Trophoblast cell (in vitro differentiated cells and primary cell): ENCODE results near the gene SLC39A6.

Experiments used
- DNase-seq, 2 donors: peaks; one replicate each; pipeline ENCODE4 v3.0.0-alpha.2; 2016
- H2AFZ ChIP-seq: 2 replicates; pipeline ENCODE4 v1.6.1; 2013; ENCODE audit warnings: low read length, moderate library complexity, mild to moderate bottlenecking; ENCODE audit not compliant: insufficient read depth, poor library complexity
- H2AK5ac ChIP-seq: 2 replicates; pipeline ENCODE4 v1.6.1; 2013; ENCODE audit warnings: mild to moderate bottlenecking, low read length
- H2BK120ac ChIP-seq: 2 replicates; pipeline ENCODE4 v1.6.1; 2013; ENCODE audit warnings: low read length, mild to moderate bottlenecking, moderate library complexity; ENCODE audit not compliant: insufficient read depth, poor library complexity
- H2BK12ac ChIP-seq: 2 replicates; pipeline ENCODE4 v1.6.1; 2013; ENCODE audit warnings: mild to moderate bottlenecking, low read length, moderate library complexity
- H2BK5ac ChIP-seq: 2 replicates; pipeline ENCODE4 v1.6.1; 2013; ENCODE audit warnings: low read length, low read depth, moderate library complexity, mild to moderate bottlenecking; ENCODE audit not compliant: poor library complexity
- H3K14ac ChIP-seq: 2 replicates; pipeline ENCODE4 v1.6.1; 2013; ENCODE audit warnings: mild to moderate bottlenecking, low read length
- H3K18ac ChIP-seq: 2 replicates; pipeline ENCODE4 v1.6.1; 2013; ENCODE audit warnings: mild to moderate bottlenecking, low read length
- H3K23ac ChIP-seq: 2 replicates; pipeline ENCODE4 v1.6.1; 2013; ENCODE audit warnings: low read length
- H3K27ac ChIP-seq: 2 replicates; pipeline ENCODE4 v1.5.1; 2013; ENCODE audit warnings: low read depth, mild to moderate bottlenecking, inconsistent platforms, low read length, moderate library complexity
- H3K27me3 ChIP-seq: 2 replicates; pipeline ENCODE4 v1.6.1; 2013; ENCODE audit warnings: inconsistent platforms, mild to moderate bottlenecking, low read length, moderate library complexity; ENCODE audit not compliant: insufficient read depth
- H3K36me3 ChIP-seq, 2 experiments: 1 replicate in 1 of 2; 2 replicates in 1 of 2; pipeline ENCODE4 v1.6.1; 2013; ENCODE audit warnings: low read length in 2 of 2, mild to moderate bottlenecking in 2 of 2, moderate library complexity in 1 of 2; ENCODE audit not compliant: insufficient read depth in 2 of 2, control insufficient read depth in 1 of 2
- H3K4ac ChIP-seq: 2 replicates; pipeline ENCODE4 v1.6.1; 2013; ENCODE audit warnings: low read depth, mild to moderate bottlenecking, low read length, moderate library complexity
- H3K4me1 ChIP-seq, 2 experiments: 1 replicate in 1 of 2; 2 replicates in 1 of 2; pipeline ENCODE4 v1.6.1; 2013; ENCODE audit warnings: low read length in 2 of 2, mild to moderate bottlenecking in 2 of 2, moderate library complexity in 1 of 2; ENCODE audit not compliant: insufficient read depth in 2 of 2, control insufficient read depth in 1 of 2
- H3K4me2 ChIP-seq: 2 replicates; pipeline ENCODE4 v1.6.1; 2013; ENCODE audit warnings: inconsistent platforms, mild to moderate bottlenecking, low read length, moderate library complexity
- H3K4me3 ChIP-seq: 2 replicates; pipeline ENCODE4 v1.5.1; 2013; ENCODE audit warnings: mild to moderate bottlenecking, low read depth, low read length, inconsistent platforms
- H3K79me1 ChIP-seq: one replicate; pipeline ENCODE4 v1.6.1; 2013; ENCODE audit warnings: low read length
- H3K79me2 ChIP-seq: 2 replicates; pipeline ENCODE4 v1.6.1; 2013; ENCODE audit warnings: low read length, mild to moderate bottlenecking; ENCODE audit not compliant: control insufficient read depth, insufficient read depth, poor library complexity
- H3K9ac ChIP-seq: 2 replicates; pipeline ENCODE4 v1.6.1; 2013; ENCODE audit warnings: mild to moderate bottlenecking, low read length
- H3K9me3 ChIP-seq: 2 replicates; pipeline ENCODE4 v1.6.1; 2013; ENCODE audit warnings: low read depth, mild to moderate bottlenecking, control low read depth, inconsistent platforms, low read length; ENCODE audit not compliant: insufficient read depth
- H4K12ac ChIP-seq: 2 replicates; pipeline ENCODE4 v1.6.1; 2013; ENCODE audit warnings: low read depth, mild to moderate bottlenecking, low read length, moderate library complexity
- H4K8ac ChIP-seq: 2 replicates; pipeline ENCODE4 v1.6.1; 2013; ENCODE audit warnings: low read depth, mild to moderate bottlenecking, low read length, moderate library complexity
- H4K91ac ChIP-seq: one replicate; pipeline ENCODE4 v1.6.1; 2013; ENCODE audit warnings: low read depth, mild to moderate bottlenecking, low read length, moderate library complexity
- WGBS: extraction: QIAGEN DNeasy Blood & Tissue Kit; methylation state at CpG from one replicate; pipeline ENCODE4 v1.1.7; 2013; ENCODE audit warnings: missing lambda C conversion rate; ENCODE audit not compliant: insufficient read length, insufficient coverage; ENCODE audit errors: extremely low coverage; 5-methylcytosine and 5-hydroxymethylcytosine counted together

SLC39A6 gene

GRCh38 chr18:36109737-36110136 lies 19.4 kb downstream of the SLC39A6 start:
- H3K4me2 ChIP-seq, result no peak overlapping the region
- no peaks in the 10 kb centered on the region for H3K79me2 ChIP-seq
- DNase-seq, result no peak
- H2AK5ac ChIP-seq, result no peak overlapping the region
- no peak overlapping the region for H4K8ac ChIP-seq
- no peak overlapping the region for H3K14ac ChIP-seq
- no peak overlapping the region for H3K9ac ChIP-seq
- H3K9me3 ChIP-seq, result no peaks in the 10 kb centered on the region
- no peak overlapping the region for H2BK120ac ChIP-seq
- H4K91ac ChIP-seq, result no peak overlapping the region
- no peak overlapping the region for H3K4ac ChIP-seq
- H2AFZ ChIP-seq, result no peak overlapping the region
- H3K4me1 ChIP-seq, result peaks cover 0 to 4% of the 10 kb centered on the region in 2 experiments
- H4K12ac ChIP-seq, result no peak overlapping the region
- no peak overlapping the region for H3K23ac ChIP-seq
- WGBS, result no CpG with 5 or more reads among the region's 1 CpG
- no peaks in the 10 kb centered on the region for H3K27me3 ChIP-seq
- H3K4me3 ChIP-seq, result no peak overlapping the region
- H3K27ac ChIP-seq, result no peak overlapping the region
- H3K36me3 ChIP-seq, result peaks cover 13 to 14% of the 10 kb centered on the region in 2 experiments
- no peak overlapping the region for H3K18ac ChIP-seq
- no peak overlapping the region for H2BK5ac ChIP-seq
- H3K79me1 ChIP-seq, result no peaks in the 10 kb centered on the region
- H2BK12ac ChIP-seq, result no peak overlapping the region

- Histone ChIP-seq H3K4ac (no peak overlapping the region), H3K79me2 (no peaks in the 10 kb centered on the region), H3K14ac (no peak overlapping the region), H4K91ac (no peak overlapping the region), H3K4me3 (no peak overlapping the region), H3K18ac (no peak overlapping the region), H3K23ac (no peak overlapping the region), H2BK120ac (no peak overlapping the region), H2BK5ac (no peak overlapping the region), H4K12ac (no peak overlapping the region), H3K4me1 (peaks cover 0 to 4% of the 10 kb centered on the region in 2 experiments), H2BK12ac (no peak overlapping the region), H2AK5ac (no peak overlapping the region), H4K8ac (no peak overlapping the region), H3K9me3 (no peaks in the 10 kb centered on the region), H3K9ac (no peak overlapping the region), H2AFZ (no peak overlapping the region), H3K79me1 (no peaks in the 10 kb centered on the region), H3K27me3 (no peaks in the 10 kb centered on the region), H3K27ac (no peak overlapping the region), H3K4me2 (no peak overlapping the region), H3K36me3 (peaks cover 9 to 11% of the 10 kb centered on the region in 2 experiments)
- WGBS, result no CpG with 5 or more reads among the region's 5 CpGs
- DNase-seq, result no peak
These were observed 20.5 kb downstream of the SLC39A6 start for GRCh38 chr18:36108601-36109000.

GRCh38 chr18:36108196-36108595 lies 20.9 kb downstream of the SLC39A6 start:
- H3K4me1 ChIP-seq, result peaks cover 0 to 4% of the 10 kb centered on the region in 2 experiments
- H2BK5ac ChIP-seq, result no peak overlapping the region
- H3K27me3 ChIP-seq, result no peaks in the 10 kb centered on the region
- peaks cover 7 to 9% of the 10 kb centered on the region in 2 experiments for H3K36me3 ChIP-seq
- H3K14ac ChIP-seq, result no peak overlapping the region
- no peak overlapping the region for H3K4ac ChIP-seq
- H3K9ac ChIP-seq, result no peak overlapping the region
- H3K27ac ChIP-seq, result no peak overlapping the region
- no peak overlapping the region for H2BK120ac ChIP-seq
- no peak overlapping the region for H3K4me2 ChIP-seq
- DNase-seq, result no peak
- no peaks in the 10 kb centered on the region for H3K79me2 ChIP-seq
- H2AFZ ChIP-seq, result no peak overlapping the region
- no peak overlapping the region for H4K91ac ChIP-seq
- H3K18ac ChIP-seq, result no peak overlapping the region
- WGBS, result no CpG with 5 or more reads among the region's 2 CpGs
- no peak overlapping the region for H4K8ac ChIP-seq
- no peak overlapping the region for H4K12ac ChIP-seq
- no peaks in the 10 kb centered on the region for H3K9me3 ChIP-seq
- H2AK5ac ChIP-seq, result no peak overlapping the region
- no peak overlapping the region for H3K23ac ChIP-seq
- no peak overlapping the region for H3K4me3 ChIP-seq
- no peak overlapping the region for H2BK12ac ChIP-seq
- no peaks in the 10 kb centered on the region for H3K79me1 ChIP-seq

GRCh38 chr18:36107477-36107876 lies 21.7 kb downstream of the SLC39A6 start:
- no peak overlapping the region for H3K4me2 ChIP-seq
- H3K4ac ChIP-seq, result no peak overlapping the region
- DNase-seq, result no peak
- H3K36me3 ChIP-seq, result peaks cover 5 to 7% of the 10 kb centered on the region in 2 experiments
- H2BK120ac ChIP-seq, result no peak overlapping the region
- H2BK12ac ChIP-seq, result no peak overlapping the region
- H4K12ac ChIP-seq, result no peak overlapping the region
- H3K79me2 ChIP-seq, result no peaks in the 10 kb centered on the region
- H3K27me3 ChIP-seq, result no peaks in the 10 kb centered on the region
- H4K91ac ChIP-seq, result no peak overlapping the region
- H3K9me3 ChIP-seq, result no peaks in the 10 kb centered on the region
- no peak overlapping the region for H4K8ac ChIP-seq
- peaks cover 0 to 4% of the 10 kb centered on the region in 2 experiments for H3K4me1 ChIP-seq
- H3K79me1 ChIP-seq, result no peaks in the 10 kb centered on the region
- H2AK5ac ChIP-seq, result no peak overlapping the region
- no peak overlapping the region for H2BK5ac ChIP-seq
- H3K23ac ChIP-seq, result no peak overlapping the region
- no peak overlapping the region for H3K9ac ChIP-seq
- no peak overlapping the region for H3K27ac ChIP-seq
- no peak overlapping the region for H3K14ac ChIP-seq
- H3K18ac ChIP-seq, result no peak overlapping the region
- H2AFZ ChIP-seq, result no peak overlapping the region
- no peak overlapping the region for H3K4me3 ChIP-seq
